ENCODE measurements around the gene ZNF516.

The ZNF516 gene

DNA sequence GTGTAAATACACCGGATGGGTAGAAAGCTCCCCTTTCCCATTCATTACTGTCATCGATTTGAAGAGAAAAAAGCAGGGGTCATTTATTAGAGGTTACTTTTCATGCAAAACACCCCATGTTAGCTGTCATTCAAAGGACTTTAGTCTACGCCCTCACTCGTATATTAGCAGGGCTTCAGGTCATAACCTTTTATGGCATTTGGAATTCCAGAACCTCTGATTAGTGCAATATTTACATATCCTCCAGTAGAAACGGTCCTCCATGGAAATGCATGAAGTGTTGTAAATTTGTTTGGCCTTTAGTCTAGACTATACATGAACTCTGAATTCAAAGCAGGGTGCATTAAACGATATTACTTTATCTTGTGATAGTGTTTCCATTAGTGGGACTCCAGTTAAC is 180.5 kb downstream of the ZNF516 start:
- DNase-seq (ENCODE audit: low read depth, low spot score), result no peak
- H3K4me3 ChIP-seq (ENCODE audit: low read depth, low read length), result no peak overlapping the region
- in situ Hi-C loops (cut with HindIII; ENCODE audit: low sequenced_read_pairs), result no loop called here
- TF ChIP-seq, protein P1, sequence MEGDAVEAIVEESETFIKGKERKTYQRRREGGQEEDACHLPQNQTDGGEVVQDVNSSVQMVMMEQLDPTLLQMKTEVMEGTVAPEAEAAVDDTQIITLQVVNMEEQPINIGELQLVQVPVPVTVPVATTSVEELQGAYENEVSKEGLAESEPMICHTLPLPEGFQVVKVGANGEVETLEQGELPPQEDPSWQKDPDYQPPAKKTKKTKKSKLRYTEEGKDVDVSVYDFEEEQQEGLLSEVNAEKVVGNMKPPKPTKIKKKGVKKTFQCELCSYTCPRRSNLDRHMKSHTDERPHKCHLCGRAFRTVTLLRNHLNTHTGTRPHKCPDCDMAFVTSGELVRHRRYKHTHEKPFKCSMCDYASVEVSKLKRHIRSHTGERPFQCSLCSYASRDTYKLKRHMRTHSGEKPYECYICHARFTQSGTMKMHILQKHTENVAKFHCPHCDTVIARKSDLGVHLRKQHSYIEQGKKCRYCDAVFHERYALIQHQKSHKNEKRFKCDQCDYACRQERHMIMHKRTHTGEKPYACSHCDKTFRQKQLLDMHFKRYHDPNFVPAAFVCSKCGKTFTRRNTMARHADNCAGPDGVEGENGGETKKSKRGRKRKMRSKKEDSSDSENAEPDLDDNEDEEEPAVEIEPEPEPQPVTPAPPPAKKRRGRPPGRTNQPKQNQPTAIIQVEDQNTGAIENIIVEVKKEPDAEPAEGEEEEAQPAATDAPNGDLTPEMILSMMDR (IDR thresholded peaks at IDR 0.05; ENCODE audit: low read depth, low read length), result no peak

GRCh38 chr18:76314015-76314414 is 181.0 kb downstream of the ZNF516 start:
- in situ Hi-C loops (cut with HindIII; ENCODE audit: low sequenced_read_pairs), result no loop called here
- H3K4me3 ChIP-seq (ENCODE audit: low read depth, low read length), result no peak overlapping the region
- DNase-seq (ENCODE audit: low read depth, low spot score), result no peak
- TF ChIP-seq, protein P1 (IDR thresholded peaks at IDR 0.05; ENCODE audit: low read depth, low read length), result no peak
